Panc1 (cell line): ENCODE measurements around the gene KIF26B. TPM values are rescaled to one million over a fixed set of nuclear protein-coding genes. Genes with fewer than 3 reads are reported as not detected.

Source experiments
- ATAC-seq: fragments of 200-7000 bp; cut with Tn5 transposase; 2 replicates; pipeline ENCODE4 v1.9.1; 2020; ENCODE audit warnings: mild to moderate bottlenecking, moderate library complexity
- BruUV-seq: library from RNA; stranded (reverse); fragments of 400-500 nt; replicated peaks from 2 replicates; lab custom pipeline; 2021; lab: Mats Ljungman, UMichigan
- CTCF ChIA-PET: fragments of 300-600 bp; sonication (Branson Sonifier 250); formaldehyde crosslinking; loops from one replicate; lab custom pipeline; 2022; ENCODE audit warnings: antibody characterized with exemption; lab: Charles Lee
- POLR2A ChIA-PET: fragments of 300-600 bp; sonication (Branson Sonifier 250); formaldehyde crosslinking; loops from one replicate; lab custom pipeline; 2022; ENCODE audit warnings: antibody characterized with exemption; lab: Charles Lee
- DNase-seq: peaks from one replicate; pipeline ENCODE4 v3.0.0-alpha.2; 2010; ENCODE audit warnings: low read depth, low spot score
- H3K27ac ChIP-seq: 2 replicates; pipeline ENCODE4 v1.5.1; 2011; ENCODE audit warnings: mild to moderate bottlenecking, low read length, inconsistent platforms
- H3K27me3 ChIP-seq: fragments of 200-500 bp; sonication (Bioruptor generic); 2 replicates; pipeline ENCODE4 v1.6.0; 2014; ENCODE audit warnings: low read length, inconsistent platforms; ENCODE audit not compliant: control insufficient read depth, insufficient read depth
- H3K36me3 ChIP-seq: fragments of 200-500 bp; sonication (Bioruptor generic); 2 replicates; pipeline ENCODE4 v1.5.1; 2014; ENCODE audit warnings: inconsistent platforms, mild to moderate bottlenecking, low read length, moderate library complexity; ENCODE audit not compliant: control insufficient read depth, insufficient read depth
- H3K4me1 ChIP-seq: 2 replicates; pipeline ENCODE4 v1.5.1; 2011; ENCODE audit warnings: inconsistent platforms, mild to moderate bottlenecking, low read length, moderate library complexity; ENCODE audit not compliant: control insufficient read depth, insufficient read depth
- H3K4me3 ChIP-seq, 2 experiments: 2 replicates each; pipeline ENCODE4 v1.5.1; 2011 to 2012; ENCODE audit warnings: low read depth in 2 of 2, low read length in 2 of 2, mild to moderate bottlenecking in 2 of 2, inconsistent platforms in 1 of 2, moderate library complexity in 1 of 2
- H3K9me3 ChIP-seq: fragments of 200-500 bp; sonication (Bioruptor generic); 2 replicates; pipeline ENCODE4 v1.5.1; 2014; ENCODE audit warnings: low read depth, mild to moderate bottlenecking, inconsistent platforms, low read length, moderate library complexity; ENCODE audit not compliant: control insufficient read depth, insufficient read depth
- POLR2AphosphoS5 ChIP-seq: IDR thresholded peaks from 2 replicates; pipeline ENCODE4 v1.6.1; 2012; ENCODE audit warnings: mild to moderate bottlenecking, low read depth, low read length, moderate library complexity
- REST ChIP-seq, 2 experiments: IDR thresholded peaks; 2 replicates each; pipeline ENCODE4 v1.6.1; 2011 to 2012; ENCODE audit warnings: low read depth in 2 of 2, control low read depth in 1 of 2, low read length in 1 of 2, mild to moderate bottlenecking in 1 of 2, moderate library complexity in 1 of 2; ENCODE audit not compliant: insufficient read depth in 1 of 2
- SIN3A ChIP-seq: IDR thresholded peaks from 2 replicates; pipeline ENCODE4 v1.6.1; 2012; ENCODE audit warnings: low read depth, mild to moderate bottlenecking, low read length, moderate library complexity, borderline replicate concordance; ENCODE audit not compliant: insufficient read depth
- TCF7L2 ChIP-seq: IDR thresholded peaks from 2 replicates; pipeline ENCODE4 v1.6.1; 2011; ENCODE audit warnings: mild to moderate bottlenecking, low read depth, low read length, inconsistent platforms
- in situ Hi-C: cut with HindIII; loops from 2 replicates; pipeline ENCODE4 v1.10.0; 2016; ENCODE audit warnings: low sequenced_read_pairs, low pct_unique_long_range_greater_than_20kb
- intact Hi-C: fragments of 100-400 bp; cut with micrococcal nuclease; formaldehyde crosslinking; loops from one replicate; pipeline ENCODE4 v1.10.0; 2022; ENCODE audit not compliant: unreplicated experiment
- total RNA-seq: library from RNA; stranded (reverse); gene quantifications from one replicate; pipeline ENCODE4 v1.2.1, GENCODE V29; 2021; ENCODE audit not compliant: unreplicated experiment
- TF ChIP-seq, protein P1 (sequence below): fragments of 450-650 bp; IDR thresholded peaks from 2 replicates; pipeline ENCODE4 v1.5.1; 2017; ENCODE audit warnings: mild to moderate bottlenecking

Gene KIF26B
- total RNA-seq, 1 experiment from 2014 or later, result 0.33 TPM

DNA sequence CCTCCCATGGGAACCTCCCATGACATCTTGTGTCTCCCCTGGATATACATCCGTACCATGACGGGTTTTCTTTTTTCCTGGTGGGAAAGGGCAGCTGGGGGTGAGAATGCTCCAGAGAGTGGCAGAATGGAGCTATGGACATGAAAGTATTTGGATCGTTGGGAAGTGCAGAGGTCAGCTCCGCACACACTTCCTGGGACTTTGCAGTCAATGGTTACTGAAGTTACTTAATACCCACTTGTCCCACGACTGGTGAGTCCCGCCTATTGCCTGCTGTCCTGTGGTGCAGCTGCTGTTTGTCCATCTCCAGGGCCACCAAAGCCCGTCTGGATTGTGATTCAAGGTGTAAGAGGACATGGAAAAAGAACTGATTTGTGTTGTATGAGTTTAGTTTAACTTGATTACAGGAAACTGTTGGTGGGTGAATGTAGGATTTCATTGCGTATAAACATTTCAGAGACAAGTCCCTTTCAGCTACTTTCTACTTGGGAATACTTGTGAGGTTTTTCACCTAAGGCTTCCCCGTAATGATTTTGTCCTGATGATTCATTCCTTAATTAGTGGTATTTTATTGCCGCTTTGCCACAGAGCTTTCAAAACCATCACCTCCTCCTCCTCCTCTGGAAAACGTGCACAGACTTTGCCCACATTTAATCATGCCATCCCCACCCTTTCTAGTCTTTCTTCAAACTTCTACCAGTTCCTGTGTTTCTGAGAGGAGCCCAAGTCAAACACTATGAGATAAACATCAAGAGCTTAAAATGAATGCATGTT is 308.8 kb downstream of the KIF26B start:
- BruUV-seq, result no TSS peak
- no peak overlapping the region for H3K4me3 ChIP-seq
- intact Hi-C loops, result no loop called here
- ChIA-PET CTCF (no interaction called here), POLR2A (no interaction called here)
- H3K36me3 ChIP-seq, result no peaks in the 10 kb centered on the region
- ATAC-seq, result no peak
- no peak for TF ChIP-seq POLR2AphosphoS5
- no peak for TF ChIP-seq TCF7L2
- TF ChIP-seq, protein P1, sequence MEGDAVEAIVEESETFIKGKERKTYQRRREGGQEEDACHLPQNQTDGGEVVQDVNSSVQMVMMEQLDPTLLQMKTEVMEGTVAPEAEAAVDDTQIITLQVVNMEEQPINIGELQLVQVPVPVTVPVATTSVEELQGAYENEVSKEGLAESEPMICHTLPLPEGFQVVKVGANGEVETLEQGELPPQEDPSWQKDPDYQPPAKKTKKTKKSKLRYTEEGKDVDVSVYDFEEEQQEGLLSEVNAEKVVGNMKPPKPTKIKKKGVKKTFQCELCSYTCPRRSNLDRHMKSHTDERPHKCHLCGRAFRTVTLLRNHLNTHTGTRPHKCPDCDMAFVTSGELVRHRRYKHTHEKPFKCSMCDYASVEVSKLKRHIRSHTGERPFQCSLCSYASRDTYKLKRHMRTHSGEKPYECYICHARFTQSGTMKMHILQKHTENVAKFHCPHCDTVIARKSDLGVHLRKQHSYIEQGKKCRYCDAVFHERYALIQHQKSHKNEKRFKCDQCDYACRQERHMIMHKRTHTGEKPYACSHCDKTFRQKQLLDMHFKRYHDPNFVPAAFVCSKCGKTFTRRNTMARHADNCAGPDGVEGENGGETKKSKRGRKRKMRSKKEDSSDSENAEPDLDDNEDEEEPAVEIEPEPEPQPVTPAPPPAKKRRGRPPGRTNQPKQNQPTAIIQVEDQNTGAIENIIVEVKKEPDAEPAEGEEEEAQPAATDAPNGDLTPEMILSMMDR, result no peak
- TF ChIP-seq SIN3A, result no peak
- TF ChIP-seq REST (IDR thresholded peaks at IDR 0.05; ENCODE audit: insufficient read depth in 1 of 2, low read depth in 2 of 2, low read length in 1 of 2), result no peak
- H3K27ac ChIP-seq, result no peak overlapping the region
- in situ Hi-C loops, result no loop called here
- no peaks in the 10 kb centered on the region for H3K9me3 ChIP-seq
- H3K4me1 ChIP-seq, result no peaks in the 10 kb centered on the region
- DNase-seq, result no peak
- peaks cover 6% of the 10 kb centered on the region for H3K27me3 ChIP-seq

- DNase-seq (no peak), ATAC-seq (no peak)
- TF ChIP-seq REST (IDR thresholded peaks at IDR 0.05; ENCODE audit: insufficient read depth in 1 of 2, low read depth in 2 of 2, low read length in 1 of 2) (no peak), SIN3A (no peak), TCF7L2 (no peak), POLR2AphosphoS5 (no peak)
- TF ChIP-seq, protein P1, result no peak
- no peak overlapping the region for H3K27ac ChIP-seq
- POLR2A ChIA-PET, result no interaction called here
- H3K9me3 ChIP-seq, result no peaks in the 10 kb centered on the region
- CTCF ChIA-PET, result no interaction called here
- H3K36me3 ChIP-seq, result no peaks in the 10 kb centered on the region
- no peaks in the 10 kb centered on the region for H3K4me1 ChIP-seq
- no peak overlapping the region for H3K4me3 ChIP-seq
- no TSS peak for BruUV-seq
- in situ Hi-C loops (no loop called here), intact Hi-C loops (no loop called here)
- peaks cover 6% of the 10 kb centered on the region for H3K27me3 ChIP-seq
Observed at GRCh38 chr1:245464290-245464689, 309.5 kb downstream of the KIF26B start.
